Fibroblast of mammary gland (primary cell): ENCODE results near the gene CHAT.
"Not testable (repeated sequence)": the region's sequence is repeated elsewhere in the genome, so short reads cannot be mapped to it uniquely, and the experiment has no call there.

Experiments used
- DNase-seq: peaks from one replicate; pipeline ENCODE4 v3.0.0-alpha.2; 2010; ENCODE audit warnings: low read depth
- H3K4me3 ChIP-seq: 2 replicates; pipeline ENCODE4 v1.5.1; 2011; ENCODE audit warnings: low read depth, mild to moderate bottlenecking, low read length, moderate library complexity; ENCODE audit not compliant: control insufficient read depth
- CTCF ChIP-seq: conservative IDR thresholded peaks from 2 replicates; pipeline ENCODE4 v1.5.1; 2011; ENCODE audit warnings: low read depth, low read length, inconsistent platforms; ENCODE audit not compliant: control insufficient read depth, insufficient read depth

The CHAT gene

GRCh38 chr10:49678827-49679479, 65.1 kb downstream of the CHAT start:
- no peak for DNase-seq
- no peak for TF ChIP-seq CTCF
- no peak overlapping the region for H3K4me3 ChIP-seq

- TF ChIP-seq CTCF, result no peak
- no peak within 1 kb of the TSS for H3K4me3 ChIP-seq
- DNase-seq, result peak; percentile 49
These were observed 65.7 kb downstream of the CHAT start, which contains the start of gene C10orf53 for GRCh38 chr10:49679480-49679893. Gene C10orf53, plus strand, starts transcription at chr10:49679651. Its CDS starts 47 bp downstream, at chr10:49679698.

- not testable (repeated sequence) for H3K4me3 ChIP-seq, DNase-seq
These were observed 68.6 kb downstream of the CHAT start for GRCh38 chr10:49682449-49682848.

- no peak for DNase-seq
- H3K4me3 ChIP-seq, result no peak overlapping the region
- no peak for TF ChIP-seq CTCF
These were observed 69.0 kb downstream of the CHAT start for GRCh38 chr10:49682879-49683278.

GRCh38 chr10:49686651-49687050, 72.8 kb downstream of the CHAT start:
- TF ChIP-seq CTCF, result no peak
- H3K4me3 ChIP-seq, result no peak overlapping the region
- no peak for DNase-seq

GRCh38 chr10:49688261-49688846, 74.5 kb downstream of the CHAT start:
- DNase-seq, result no peak
- no peak overlapping the region for H3K4me3 ChIP-seq
- no peak for TF ChIP-seq CTCF

- DNase-seq, result no peak
- H3K4me3 ChIP-seq, result no peak overlapping the region
- TF ChIP-seq CTCF, result no peak
These were observed 75.1 kb downstream of the CHAT start for GRCh38 chr10:49688920-49689319.
